GM21786 (cell line): ENCODE measurements around the gene TLR7.

Experiments used
- ATAC-seq: cut with Tn5 transposase; IDR thresholded peaks from one replicate; pipeline ENCODE4 v1.9.1; 2021; ENCODE audit not compliant: unreplicated experiment

The TLR7 gene

GRCh38 chrX:12866451-12867377, at the start of gene TLR7:
TLR7 (plus strand) TSS chrX:12867072; CDS start chrX:12867579, 507 bp downstream.
- ATAC-seq, result peak; percentile 29

- ATAC-seq, result no peak
These were observed 49.3 kb upstream of the TLR7 start for GRCh38 chrX:12817528-12817927.

- no peak for ATAC-seq
These were observed 47.6 kb upstream of the TLR7 start for GRCh38 chrX:12819222-12819621.

- ATAC-seq, result no peak
These were observed 46.1 kb upstream of the TLR7 start for GRCh38 chrX:12820737-12821136.

GRCh38 chrX:12824944-12825343, 41.9 kb upstream of the TLR7 start:
- no peak for ATAC-seq

GRCh38 chrX:12825801-12826200, 41.1 kb upstream of the TLR7 start:
- ATAC-seq, result no peak

GRCh38 chrX:12843061-12843667, 23.7 kb upstream of the TLR7 start:
- peak; percentile 4 for ATAC-seq

- peak; percentile 92 for ATAC-seq
These were observed 23.1 kb upstream of the TLR7 start for GRCh38 chrX:12843668-12844279.

- ATAC-seq, result no peak
These were observed 22.6 kb upstream of the TLR7 start for GRCh38 chrX:12844319-12844718.

- no peak for ATAC-seq
These were observed 1.5 kb upstream of the TLR7 start for GRCh38 chrX:12865359-12865758.

- no peak for ATAC-seq
These were observed 813 bp downstream of the TLR7 start for GRCh38 chrX:12867685-12868084.

GRCh38 chrX:12868747-12869146, 1.9 kb downstream of the TLR7 start:
- ATAC-seq, result peak; percentile 74

GRCh38 chrX:12871257-12871656, 4.4 kb downstream of the TLR7 start:
- ATAC-seq, result no peak

GRCh38 chrX:12872741-12873140, 5.9 kb downstream of the TLR7 start:
- ATAC-seq, result no peak

- ATAC-seq, result no peak
These were observed 7.7 kb downstream of the TLR7 start for GRCh38 chrX:12874581-12874980.

GRCh38 chrX:12877386-12877785, 10.5 kb downstream of the TLR7 start:
- no peak for ATAC-seq

GRCh38 chrX:12878536-12878935, 11.7 kb downstream of the TLR7 start:
- no peak for ATAC-seq

GRCh38 chrX:12881914-12882313, 15.0 kb downstream of the TLR7 start:
- ATAC-seq, result no peak

- no peak for ATAC-seq
These were observed 18.6 kb downstream of the TLR7 start for GRCh38 chrX:12885508-12885907.

GRCh38 chrX:12886545-12886944, 19.7 kb downstream of the TLR7 start:
- no peak for ATAC-seq

GRCh38 chrX:12887141-12887540, 20.3 kb downstream of the TLR7 start:
- no peak for ATAC-seq

- no peak for ATAC-seq
These were observed 20.9 kb downstream of the TLR7 start for GRCh38 chrX:12887767-12888166.
